Measurements from ENCODE around the gene SLC24A1.
A peak's percentile ranks its signal among the peaks of the same experiment; 100 is the strongest.
"Not testable (repeated sequence)": the region's sequence is repeated elsewhere in the genome, so short reads cannot be mapped to it uniquely, and the experiment has no call there.

Gene SLC24A1

GRCh38 chr15:65621638-65622037, at the start of gene SLC24A1:
TSS of gene SLC24A1 (plus strand) at chr15:65621938. CDS start at chr15:65624081, 2,143 bp downstream.
- DNase-seq, result no peak

GRCh38 chr15:65571971-65572370, 49.8 kb upstream of the SLC24A1 start:
- no peak for DNase-seq

- DNase-seq, result no peak
Measured at GRCh38 chr15:65576664-65577063, 45.1 kb upstream of the SLC24A1 start.

GRCh38 chr15:65577129-65577996, 44.4 kb upstream of the SLC24A1 start:
- DNase-seq, result no peak

- no peak for DNase-seq
Measured at GRCh38 chr15:65578904-65579728, 42.6 kb upstream of the SLC24A1 start.

- no peak for DNase-seq
Measured at GRCh38 chr15:65579762-65580161, 42.0 kb upstream of the SLC24A1 start.

- no peak for DNase-seq
Measured at GRCh38 chr15:65580287-65580686, 41.5 kb upstream of the SLC24A1 start.

- peak; percentile 44 for DNase-seq
Measured at GRCh38 chr15:65583701-65584100, 38.0 kb upstream of the SLC24A1 start.

- no peak for DNase-seq
Measured at GRCh38 chr15:65584241-65584640, 37.5 kb upstream of the SLC24A1 start.

- no peak for DNase-seq
Measured at GRCh38 chr15:65587094-65587493, 34.6 kb upstream of the SLC24A1 start.

- peak; percentile 15 for DNase-seq
Measured at GRCh38 chr15:65595960-65596359, 25.8 kb upstream of the SLC24A1 start.

GRCh38 chr15:65598468-65598867, 23.3 kb upstream of the SLC24A1 start:
- no peak for DNase-seq

GRCh38 chr15:65599677-65600076, 22.1 kb upstream of the SLC24A1 start:
- no peak for DNase-seq

GRCh38 chr15:65603134-65603533, 18.6 kb upstream of the SLC24A1 start:
- DNase-seq, result no peak

GRCh38 chr15:65603559-65603958, 18.2 kb upstream of the SLC24A1 start:
- no peak for DNase-seq

- DNase-seq, result peak; percentile 90
Measured at GRCh38 chr15:65610871-65611718, 10.6 kb upstream of the SLC24A1 start, which contains the start of gene INTS14. TSS of gene INTS14 (minus strand) at chr15:65611131. CDS start at chr15:65607380, 3,751 bp downstream.

- no peak for DNase-seq
Measured at GRCh38 chr15:65611888-65612615, 9.7 kb upstream of the SLC24A1 start.

GRCh38 chr15:65612616-65612946, 9.2 kb upstream of the SLC24A1 start:
- DNase-seq, result no peak

- DNase-seq, result no peak
Measured at GRCh38 chr15:65612949-65613744, 8.6 kb upstream of the SLC24A1 start.

- not testable (repeated sequence) for DNase-seq
Measured at GRCh38 chr15:65615887-65616286, 5.9 kb upstream of the SLC24A1 start.

GRCh38 chr15:65618560-65619109, 3.1 kb upstream of the SLC24A1 start:
- DNase-seq, result no peak

Data from activated gamma-delta T cell treated with Interleukin-2 at 50 U/mL for 16 hours (primary cell).